Parathyroid adenoma (tissue), 2 donors: ENCODE results near the gene CARD16.

Source experiments
- H2AFZ ChIP-seq: fragments of 300-600 bp; sonication (generic); one replicate; pipeline ENCODE4 v1.7.0; 2017; ENCODE audit warnings: antibody characterized with exemption, mild to moderate bottlenecking
- H3K27ac ChIP-seq: fragments of 300-600 bp; sonication (generic); one replicate; pipeline ENCODE4 v1.7.0; 2017
- H3K27me3 ChIP-seq: fragments of 300-600 bp; sonication (generic); one replicate; pipeline ENCODE4 v1.7.0; 2017; ENCODE audit warnings: low read length; ENCODE audit not compliant: control insufficient read depth, insufficient read depth
- H3K36me3 ChIP-seq: fragments of 300-600 bp; sonication (generic); one replicate; pipeline ENCODE4 v1.7.0; 2017; ENCODE audit warnings: low read length; ENCODE audit not compliant: control insufficient read depth, insufficient read depth
- H3K4me1 ChIP-seq: fragments of 300-600 bp; sonication (generic); one replicate; pipeline ENCODE4 v1.7.0; 2017; ENCODE audit warnings: control low read depth
- H3K4me2 ChIP-seq: fragments of 300-600 bp; sonication (generic); one replicate; pipeline ENCODE4 v1.7.0; 2017; ENCODE audit warnings: low read length
- H3K4me3 ChIP-seq: fragments of 300-600 bp; sonication (generic); one replicate; pipeline ENCODE4 v1.7.0; 2017; ENCODE audit warnings: low read depth, low read length
- H3K79me2 ChIP-seq: fragments of 300-600 bp; sonication (generic); one replicate; pipeline ENCODE4 v1.7.0; 2017; ENCODE audit warnings: control low read depth
- H3K9ac ChIP-seq: fragments of 300-600 bp; sonication (generic); one replicate; pipeline ENCODE4 v1.7.0; 2017; ENCODE audit warnings: mild to moderate bottlenecking
- H3K9me3 ChIP-seq: fragments of 300-600 bp; sonication (generic); one replicate; pipeline ENCODE4 v1.7.0; 2017; ENCODE audit warnings: low read length; ENCODE audit not compliant: control insufficient read depth
- CTCF ChIP-seq: fragments of 300-600 bp; sonication (generic); IDR thresholded peaks from one replicate; pipeline ENCODE4 v1.7.0; 2017; ENCODE audit warnings: antibody characterized with exemption, mild to moderate bottlenecking
- donor health status: primary hyperparathyroidism.

Gene CARD16

GRCh38 chr11:105005451-105005845 is 39.7 kb downstream of the CARD16 start:
- no peaks in the 10 kb centered on the region for H3K4me1 ChIP-seq

GRCh38 chr11:105004021-105004420 is 41.1 kb downstream of the CARD16 start:
- H3K27me3 ChIP-seq = no peaks in the 10 kb centered on the region
- TF ChIP-seq CTCF = no peak

More at GRCh38 chr11:105005451-105005845, 39.7 kb downstream of the CARD16 start:
- Histone ChIP-seq H3K27ac (no peak overlapping the region), H3K36me3 (no peaks in the 10 kb centered on the region), H3K9ac (no peak overlapping the region), H3K9me3 (no peaks in the 10 kb centered on the region), H3K4me2 (no peak overlapping the region), H3K4me3 (no peak overlapping the region), H3K27me3 (no peaks in the 10 kb centered on the region), H3K79me2 (no peaks in the 10 kb centered on the region), H2AFZ (no peak overlapping the region)
- TF ChIP-seq CTCF = no peak

GRCh38 chr11:105003151-105003550 is 42.0 kb downstream of the CARD16 start:
- Histone ChIP-seq H3K79me2 (no peaks in the 10 kb centered on the region), H3K9ac (no peak overlapping the region), H3K9me3 (no peaks in the 10 kb centered on the region), H3K4me1 (no peaks in the 10 kb centered on the region), H3K27me3 (no peaks in the 10 kb centered on the region), H3K27ac (no peak overlapping the region), H2AFZ (no peak overlapping the region), H3K36me3 (no peaks in the 10 kb centered on the region), H3K4me3 (no peak overlapping the region), H3K4me2 (no peak overlapping the region)
- TF ChIP-seq CTCF = no peak

More at GRCh38 chr11:105004021-105004420, 41.1 kb downstream of the CARD16 start:
- H3K4me2 ChIP-seq = no peak overlapping the region
- no peak overlapping the region for H3K27ac ChIP-seq
- no peak overlapping the region for H3K4me3 ChIP-seq
- H3K36me3 ChIP-seq = no peaks in the 10 kb centered on the region
- H3K9me3 ChIP-seq = no peaks in the 10 kb centered on the region
- no peaks in the 10 kb centered on the region for H3K4me1 ChIP-seq
- H3K9ac ChIP-seq = no peak overlapping the region
- H2AFZ ChIP-seq = no peak overlapping the region
- no peaks in the 10 kb centered on the region for H3K79me2 ChIP-seq

GRCh38 chr11:105000797-105001196 is 44.3 kb downstream of the CARD16 start:
- Histone ChIP-seq H3K9me3 (no peaks in the 10 kb centered on the region), H3K4me3 (no peak overlapping the region), H3K27ac (no peak overlapping the region), H3K4me1 (no peaks in the 10 kb centered on the region), H3K9ac (no peak overlapping the region), H3K36me3 (no peaks in the 10 kb centered on the region), H3K4me2 (no peak overlapping the region), H3K79me2 (no peaks in the 10 kb centered on the region), H3K27me3 (no peaks in the 10 kb centered on the region), H2AFZ (no peak overlapping the region)
- TF ChIP-seq CTCF = no peak

GRCh38 chr11:105000167-105000566 is 45.0 kb downstream of the CARD16 start:
- no peak for TF ChIP-seq CTCF
- Histone ChIP-seq H3K9me3 (no peaks in the 10 kb centered on the region), H3K4me1 (no peaks in the 10 kb centered on the region), H3K4me2 (no peak overlapping the region), H3K4me3 (no peak overlapping the region), H3K27ac (no peak overlapping the region), H3K9ac (no peak overlapping the region), H3K27me3 (no peaks in the 10 kb centered on the region), H3K79me2 (no peaks in the 10 kb centered on the region), H3K36me3 (no peaks in the 10 kb centered on the region), H2AFZ (no peak overlapping the region)
